Endometrium (tissue), 2 donors: ENCODE results near the gene RNF213.

Experiments used
- FAIRE-seq: peaks from 2 replicates; lab custom pipeline; 2012; peaks lifted over from hg19 to GRCh38; lab: Jason Lieb, UNC
- donor health status: control.
- donor health status: control.

Gene RNF213

GRCh38 chr17:80421381-80422090 lies 160.9 kb downstream of the RNF213 start:
- FAIRE-seq = no peak

GRCh38 chr17:80422276-80422675 lies 161.6 kb downstream of the RNF213 start:
- FAIRE-seq = no peak

GRCh38 chr17:80422981-80423380 lies 162.3 kb downstream of the RNF213 start:
- no peak for FAIRE-seq

- FAIRE-seq = no peak
These were observed 163.0 kb downstream of the RNF213 start for GRCh38 chr17:80423536-80424225.

- FAIRE-seq = no peak
These were observed 163.6 kb downstream of the RNF213 start for GRCh38 chr17:80424261-80424660.

- no peak for FAIRE-seq
These were observed 164.5 kb downstream of the RNF213 start for GRCh38 chr17:80424878-80425765.

GRCh38 chr17:80425835-80426426 lies 165.3 kb downstream of the RNF213 start:
- no peak for FAIRE-seq

- no peak for FAIRE-seq
These were observed 166.1 kb downstream of the RNF213 start for GRCh38 chr17:80426671-80427326.

- no peak for FAIRE-seq
These were observed 167.0 kb downstream of the RNF213 start for GRCh38 chr17:80427366-80428282.

- FAIRE-seq = no peak
These were observed 167.7 kb downstream of the RNF213 start for GRCh38 chr17:80428363-80428762.

- FAIRE-seq = no peak
These were observed 168.1 kb downstream of the RNF213 start for GRCh38 chr17:80428796-80429195.

- no peak for FAIRE-seq
These were observed 169.0 kb downstream of the RNF213 start for GRCh38 chr17:80429356-80430275.

GRCh38 chr17:80430446-80431245 lies 170.0 kb downstream of the RNF213 start:
- FAIRE-seq = no peak

GRCh38 chr17:80431246-80432195 lies 170.9 kb downstream of the RNF213 start:
- no peak for FAIRE-seq

- no peak for FAIRE-seq
These were observed 171.8 kb downstream of the RNF213 start for GRCh38 chr17:80432350-80432955.

GRCh38 chr17:80432961-80433550 lies 172.4 kb downstream of the RNF213 start:
- no peak for FAIRE-seq
